Loucy (cell line): ENCODE measurements around the gene TCF7L2.

Experiments used
- H2AFZ ChIP-seq: fragments of 200-600 bp; sonication (generic); 2 replicates; pipeline ENCODE4 v1.6.0; 2016; ENCODE audit warnings: antibody characterized with exemption, mild to moderate bottlenecking, low read length, moderate library complexity
- H3F3A ChIP-seq: fragments of 200-600 bp; 2 replicates; pipeline ENCODE4 v1.6.0; 2016; ENCODE audit warnings: antibody characterized with exemption, low read depth, mild to moderate bottlenecking
- H3K27me3 ChIP-seq: fragments of 200-600 bp; sonication (generic); 2 replicates; pipeline ENCODE4 v1.6.1; 2014; ENCODE audit warnings: low read length, mild to moderate bottlenecking; ENCODE audit not compliant: insufficient read depth, poor library complexity, severe bottlenecking
- H3K36me3 ChIP-seq: fragments of 200-600 bp; sonication (generic); 2 replicates; pipeline ENCODE4 v1.6.1; 2016; ENCODE audit warnings: low read length; ENCODE audit not compliant: insufficient read depth
- H3K4me1 ChIP-seq: fragments of 200-600 bp; sonication (generic); 2 replicates; pipeline ENCODE4 v1.5.1; 2014; ENCODE audit warnings: low read length, mild to moderate bottlenecking; ENCODE audit not compliant: insufficient read depth, poor library complexity, severe bottlenecking
- H3K4me2 ChIP-seq: fragments of 200-600 bp; sonication (generic); 2 replicates; pipeline ENCODE4 v1.6.0; 2014; ENCODE audit warnings: antibody characterized with exemption, low read length, low read depth, mild to moderate bottlenecking; ENCODE audit not compliant: poor library complexity, severe bottlenecking
- H3K4me3 ChIP-seq: fragments of 200-600 bp; sonication (generic); 2 replicates; pipeline ENCODE4 v1.5.1; 2014; ENCODE audit warnings: low read length, mild to moderate bottlenecking, mixed read lengths; ENCODE audit not compliant: poor library complexity, severe bottlenecking
- H3K79me2 ChIP-seq: fragments of 200-600 bp; sonication (generic); 2 replicates; pipeline ENCODE4 v1.6.1; 2014; ENCODE audit warnings: low read length; ENCODE audit not compliant: insufficient read depth
- H3K9ac ChIP-seq: fragments of 200-600 bp; sonication (generic); 2 replicates; pipeline ENCODE4 v1.6.0; 2014; ENCODE audit warnings: mild to moderate bottlenecking, low read depth, low read length, moderate library complexity; ENCODE audit not compliant: poor library complexity, severe bottlenecking
- H3K9me2 ChIP-seq: fragments of 200-600 bp; sonication (generic); replicated peaks from 2 replicates; pipeline ENCODE4 v1.6.1; 2016; ENCODE audit warnings: low read depth, low read length, mixed read lengths
- H3K9me3 ChIP-seq: fragments of 200-600 bp; sonication (generic); 2 replicates; pipeline ENCODE4 v1.6.1; 2014; ENCODE audit warnings: mild to moderate bottlenecking, antibody characterized with exemption, low read length, low read depth; ENCODE audit not compliant: insufficient read depth
- H4K20me1 ChIP-seq: fragments of 200-600 bp; sonication (generic); 2 replicates; pipeline ENCODE4 v1.6.0; 2014; ENCODE audit warnings: antibody characterized with exemption, low read length, mild to moderate bottlenecking; ENCODE audit not compliant: insufficient read depth, poor library complexity, severe bottlenecking
- EZH2phosphoT487 ChIP-seq: fragments of 200-600 bp; IDR thresholded peaks from 2 replicates; pipeline ENCODE4 v1.6.1; 2018; ENCODE audit warnings: antibody characterized with exemption, mild to moderate bottlenecking, moderate library complexity, borderline replicate concordance
- TF ChIP-seq, protein P1 (sequence below): fragments of 200-600 bp; sonication (generic); conservative IDR thresholded peaks from 2 replicates; pipeline ENCODE4 v1.5.1; 2014; ENCODE audit warnings: mild to moderate bottlenecking, antibody characterized with exemption, low read length

TCF7L2 gene

GRCh38 chr10:113022265-113022664, 72.2 kb downstream of the TCF7L2 start:
- peaks cover 10% of the 10 kb centered on the region for H3K4me1 ChIP-seq
- peaks cover 4% of the 10 kb centered on the region for H4K20me1 ChIP-seq

DNA sequence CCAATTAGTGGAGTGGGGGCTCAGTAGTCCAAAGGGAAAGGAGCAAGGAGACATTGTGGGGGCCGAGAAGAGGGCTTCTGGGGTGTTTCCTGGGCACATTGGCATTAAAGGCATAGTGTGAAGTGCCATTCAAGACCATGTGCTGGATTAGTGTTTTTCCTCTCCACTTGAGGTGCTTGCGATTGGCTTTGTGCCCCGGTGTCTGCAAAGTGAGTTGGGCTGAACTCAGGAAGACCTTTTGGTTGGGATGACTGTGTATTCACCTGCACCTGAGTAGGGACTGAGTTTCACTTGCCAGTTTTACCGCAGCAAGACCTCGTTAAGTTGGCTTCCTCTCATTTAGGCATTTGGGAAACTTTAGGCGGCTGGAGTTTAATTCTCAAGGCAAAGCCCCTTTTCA, 73.0 kb downstream of the TCF7L2 start:
- H3K9me3 ChIP-seq, result no peaks in the 10 kb centered on the region
- H3K79me2 ChIP-seq, result 0 out of 2 replicates have a peak, but pooled peaks cover 7% of the 10 kb centered on the region

More at GRCh38 chr10:113022265-113022664, 72.2 kb downstream of the TCF7L2 start:
- no peaks in the 10 kb centered on the region for H3F3A ChIP-seq
- H3K36me3 ChIP-seq, result no peaks in the 10 kb centered on the region
- H3K9me2 ChIP-seq, result no peaks in the 10 kb centered on the region
- H3K9ac ChIP-seq, result no peak overlapping the region
- no peaks in the 10 kb centered on the region for H3K27me3 ChIP-seq
- H2AFZ ChIP-seq, result no peak overlapping the region
- H3K4me2 ChIP-seq, result no peak overlapping the region
- 0 out of 2 replicates have a peak, but pooled peaks cover 7% of the 10 kb centered on the region for H3K79me2 ChIP-seq
- H3K9me3 ChIP-seq, result no peaks in the 10 kb centered on the region
- H3K4me3 ChIP-seq, result no peak overlapping the region
- TF ChIP-seq EZH2phosphoT487, result no peak
- TF ChIP-seq, protein P1, sequence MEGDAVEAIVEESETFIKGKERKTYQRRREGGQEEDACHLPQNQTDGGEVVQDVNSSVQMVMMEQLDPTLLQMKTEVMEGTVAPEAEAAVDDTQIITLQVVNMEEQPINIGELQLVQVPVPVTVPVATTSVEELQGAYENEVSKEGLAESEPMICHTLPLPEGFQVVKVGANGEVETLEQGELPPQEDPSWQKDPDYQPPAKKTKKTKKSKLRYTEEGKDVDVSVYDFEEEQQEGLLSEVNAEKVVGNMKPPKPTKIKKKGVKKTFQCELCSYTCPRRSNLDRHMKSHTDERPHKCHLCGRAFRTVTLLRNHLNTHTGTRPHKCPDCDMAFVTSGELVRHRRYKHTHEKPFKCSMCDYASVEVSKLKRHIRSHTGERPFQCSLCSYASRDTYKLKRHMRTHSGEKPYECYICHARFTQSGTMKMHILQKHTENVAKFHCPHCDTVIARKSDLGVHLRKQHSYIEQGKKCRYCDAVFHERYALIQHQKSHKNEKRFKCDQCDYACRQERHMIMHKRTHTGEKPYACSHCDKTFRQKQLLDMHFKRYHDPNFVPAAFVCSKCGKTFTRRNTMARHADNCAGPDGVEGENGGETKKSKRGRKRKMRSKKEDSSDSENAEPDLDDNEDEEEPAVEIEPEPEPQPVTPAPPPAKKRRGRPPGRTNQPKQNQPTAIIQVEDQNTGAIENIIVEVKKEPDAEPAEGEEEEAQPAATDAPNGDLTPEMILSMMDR, result no peak

DNA sequence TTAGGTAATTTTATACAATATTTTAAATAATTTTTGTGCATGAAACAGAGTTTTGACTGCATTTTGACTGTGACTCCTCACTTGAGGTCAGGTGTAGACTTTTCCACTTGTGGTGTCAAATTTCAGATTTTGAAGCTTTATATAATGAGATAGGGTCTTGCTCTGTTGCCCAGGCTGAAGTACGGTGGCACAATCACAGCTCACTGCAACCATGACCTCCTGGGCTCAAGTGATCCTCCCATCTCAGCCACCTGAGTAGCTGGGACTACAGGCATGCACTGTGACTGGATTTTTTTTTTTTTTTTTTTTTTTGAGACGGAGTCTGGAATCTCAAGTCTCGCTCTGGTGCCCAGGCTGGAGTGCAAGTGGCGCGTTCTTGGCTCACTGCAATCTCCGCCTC, 74.9 kb downstream of the TCF7L2 start:
- Histone ChIP-seq H3K9me3 (no peaks in the 10 kb centered on the region), H3F3A (no peaks in the 10 kb centered on the region), H3K9me2 (no peaks in the 10 kb centered on the region), H3K79me2 (peaks cover 20% of the 10 kb centered on the region), H2AFZ (no peak overlapping the region), H3K9ac (no peak overlapping the region), H3K27me3 (no peaks in the 10 kb centered on the region), H3K4me1 (peaks cover 35% of the 10 kb centered on the region), H3K4me3 (no peak overlapping the region), H4K20me1 (peaks cover 4% of the 10 kb centered on the region), H3K4me2 (no peak overlapping the region), H3K36me3 (no peaks in the 10 kb centered on the region)
- TF ChIP-seq, protein P1, result no peak
- TF ChIP-seq EZH2phosphoT487, result no peak

More for the DNA sequence above, 73.0 kb downstream of the TCF7L2 start:
- no peak overlapping the region for H3K4me2 ChIP-seq
- no peaks in the 10 kb centered on the region for H3K9me2 ChIP-seq
- H3K9ac ChIP-seq, result no peak overlapping the region
- peaks cover 17% of the 10 kb centered on the region for H3K4me1 ChIP-seq
- peaks cover 4% of the 10 kb centered on the region for H4K20me1 ChIP-seq
- H3F3A ChIP-seq, result no peaks in the 10 kb centered on the region
- H3K27me3 ChIP-seq, result no peaks in the 10 kb centered on the region
- TF ChIP-seq EZH2phosphoT487, result no peak
- TF ChIP-seq, protein P1, result no peak
- no peaks in the 10 kb centered on the region for H3K36me3 ChIP-seq
- H2AFZ ChIP-seq, result no peak overlapping the region
- H3K4me3 ChIP-seq, result no peak overlapping the region
